Measurements from ENCODE around the gene UHRF1. TPM values are rescaled to one million over a fixed set of nuclear protein-coding genes. Genes with fewer than 3 reads are reported as not detected.

Gene UHRF1
- total RNA-seq, 1 experiment from 2014 or later, result 53.6 TPM

DNA sequence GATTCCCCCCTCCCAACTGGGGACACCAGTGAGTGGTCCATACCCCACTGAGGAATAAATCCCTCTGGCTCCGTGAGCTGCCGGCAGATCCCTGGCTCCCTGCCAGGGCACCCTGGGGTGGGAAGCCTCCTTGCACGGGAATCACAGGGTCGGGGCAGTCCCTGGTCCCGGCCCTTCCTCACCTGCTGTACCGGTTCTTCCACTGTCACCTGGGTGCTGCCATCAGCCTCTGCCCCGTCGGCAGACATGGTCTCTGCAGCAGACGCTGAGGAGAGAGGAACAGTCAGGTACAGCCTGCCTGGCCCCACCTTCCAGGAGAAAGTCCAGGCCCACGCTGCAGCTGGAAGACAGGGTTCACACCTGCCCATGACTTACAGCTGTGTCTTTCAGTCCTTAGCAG, 48.2 kb upstream of the UHRF1 start:
- Histone ChIP-seq H3K27me3 (ENCODE audit: control insufficient read depth, insufficient read depth, low read length) (no peaks in the 10 kb centered on the region), H3K27ac (ENCODE audit: low read length) (no peak overlapping the region), H3K4me1 (ENCODE audit: control insufficient read depth, insufficient read depth, low read length) (no peaks in the 10 kb centered on the region), H3K4me3 (ENCODE audit: low read depth in 2 of 2, low read length in 2 of 2) (no peak overlapping the region), H3K9me3 (ENCODE audit: control insufficient read depth, insufficient read depth, low read depth, low read length) (no peaks in the 10 kb centered on the region), H3K36me3 (ENCODE audit: control insufficient read depth, insufficient read depth, low read length) (no peaks in the 10 kb centered on the region)
- BruUV-seq (replicated peaks), result no TSS peak
- ATAC-seq (0 out of 2 replicates have a peak, but pooled peaks have one; percentile 27), DNase-seq (ENCODE audit: low read depth, low spot score) (no peak)
- in situ Hi-C loops (cut with HindIII; ENCODE audit: low pct_unique_long_range_greater_than_20kb, low sequenced_read_pairs) (no loop called here), intact Hi-C loops (cut with micrococcal nuclease; ENCODE audit: unreplicated experiment) (no loop called here)
- ChIA-PET CTCF (interaction anchor here (0.6 kb wide), 1 partner anchor 19 kb away, joined by 3 read pairs; no protein-coding TSS in a partner anchor), POLR2A (interaction anchor here (0.5 to 0.7 kb wide), 2 partner anchors 47 to 1939 kb away, joined by 5 to 17 read pairs; no protein-coding TSS in a partner anchor)
- TF ChIP-seq SIN3A (IDR thresholded peaks at IDR 0.05; ENCODE audit: borderline replicate concordance, insufficient read depth, low read depth, low read length) (no peak), TCF7L2 (IDR thresholded peaks at IDR 0.05; ENCODE audit: low read depth, low read length) (no peak), POLR2AphosphoS5 (IDR thresholded peaks at IDR 0.05; ENCODE audit: low read depth, low read length) (no peak)
- TF ChIP-seq, protein P1, sequence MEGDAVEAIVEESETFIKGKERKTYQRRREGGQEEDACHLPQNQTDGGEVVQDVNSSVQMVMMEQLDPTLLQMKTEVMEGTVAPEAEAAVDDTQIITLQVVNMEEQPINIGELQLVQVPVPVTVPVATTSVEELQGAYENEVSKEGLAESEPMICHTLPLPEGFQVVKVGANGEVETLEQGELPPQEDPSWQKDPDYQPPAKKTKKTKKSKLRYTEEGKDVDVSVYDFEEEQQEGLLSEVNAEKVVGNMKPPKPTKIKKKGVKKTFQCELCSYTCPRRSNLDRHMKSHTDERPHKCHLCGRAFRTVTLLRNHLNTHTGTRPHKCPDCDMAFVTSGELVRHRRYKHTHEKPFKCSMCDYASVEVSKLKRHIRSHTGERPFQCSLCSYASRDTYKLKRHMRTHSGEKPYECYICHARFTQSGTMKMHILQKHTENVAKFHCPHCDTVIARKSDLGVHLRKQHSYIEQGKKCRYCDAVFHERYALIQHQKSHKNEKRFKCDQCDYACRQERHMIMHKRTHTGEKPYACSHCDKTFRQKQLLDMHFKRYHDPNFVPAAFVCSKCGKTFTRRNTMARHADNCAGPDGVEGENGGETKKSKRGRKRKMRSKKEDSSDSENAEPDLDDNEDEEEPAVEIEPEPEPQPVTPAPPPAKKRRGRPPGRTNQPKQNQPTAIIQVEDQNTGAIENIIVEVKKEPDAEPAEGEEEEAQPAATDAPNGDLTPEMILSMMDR (IDR thresholded peaks at IDR 0.05), result no peak
- TF ChIP-seq, protein P2, sequence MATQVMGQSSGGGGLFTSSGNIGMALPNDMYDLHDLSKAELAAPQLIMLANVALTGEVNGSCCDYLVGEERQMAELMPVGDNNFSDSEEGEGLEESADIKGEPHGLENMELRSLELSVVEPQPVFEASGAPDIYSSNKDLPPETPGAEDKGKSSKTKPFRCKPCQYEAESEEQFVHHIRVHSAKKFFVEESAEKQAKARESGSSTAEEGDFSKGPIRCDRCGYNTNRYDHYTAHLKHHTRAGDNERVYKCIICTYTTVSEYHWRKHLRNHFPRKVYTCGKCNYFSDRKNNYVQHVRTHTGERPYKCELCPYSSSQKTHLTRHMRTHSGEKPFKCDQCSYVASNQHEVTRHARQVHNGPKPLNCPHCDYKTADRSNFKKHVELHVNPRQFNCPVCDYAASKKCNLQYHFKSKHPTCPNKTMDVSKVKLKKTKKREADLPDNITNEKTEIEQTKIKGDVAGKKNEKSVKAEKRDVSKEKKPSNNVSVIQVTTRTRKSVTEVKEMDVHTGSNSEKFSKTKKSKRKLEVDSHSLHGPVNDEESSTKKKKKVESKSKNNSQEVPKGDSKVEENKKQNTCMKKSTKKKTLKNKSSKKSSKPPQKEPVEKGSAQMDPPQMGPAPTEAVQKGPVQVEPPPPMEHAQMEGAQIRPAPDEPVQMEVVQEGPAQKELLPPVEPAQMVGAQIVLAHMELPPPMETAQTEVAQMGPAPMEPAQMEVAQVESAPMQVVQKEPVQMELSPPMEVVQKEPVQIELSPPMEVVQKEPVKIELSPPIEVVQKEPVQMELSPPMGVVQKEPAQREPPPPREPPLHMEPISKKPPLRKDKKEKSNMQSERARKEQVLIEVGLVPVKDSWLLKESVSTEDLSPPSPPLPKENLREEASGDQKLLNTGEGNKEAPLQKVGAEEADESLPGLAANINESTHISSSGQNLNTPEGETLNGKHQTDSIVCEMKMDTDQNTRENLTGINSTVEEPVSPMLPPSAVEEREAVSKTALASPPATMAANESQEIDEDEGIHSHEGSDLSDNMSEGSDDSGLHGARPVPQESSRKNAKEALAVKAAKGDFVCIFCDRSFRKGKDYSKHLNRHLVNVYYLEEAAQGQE (IDR thresholded peaks at IDR 0.05; ENCODE audit: insufficient read depth in 1 of 2, low read depth in 2 of 2, low read length in 1 of 2), result no peak

DNA sequence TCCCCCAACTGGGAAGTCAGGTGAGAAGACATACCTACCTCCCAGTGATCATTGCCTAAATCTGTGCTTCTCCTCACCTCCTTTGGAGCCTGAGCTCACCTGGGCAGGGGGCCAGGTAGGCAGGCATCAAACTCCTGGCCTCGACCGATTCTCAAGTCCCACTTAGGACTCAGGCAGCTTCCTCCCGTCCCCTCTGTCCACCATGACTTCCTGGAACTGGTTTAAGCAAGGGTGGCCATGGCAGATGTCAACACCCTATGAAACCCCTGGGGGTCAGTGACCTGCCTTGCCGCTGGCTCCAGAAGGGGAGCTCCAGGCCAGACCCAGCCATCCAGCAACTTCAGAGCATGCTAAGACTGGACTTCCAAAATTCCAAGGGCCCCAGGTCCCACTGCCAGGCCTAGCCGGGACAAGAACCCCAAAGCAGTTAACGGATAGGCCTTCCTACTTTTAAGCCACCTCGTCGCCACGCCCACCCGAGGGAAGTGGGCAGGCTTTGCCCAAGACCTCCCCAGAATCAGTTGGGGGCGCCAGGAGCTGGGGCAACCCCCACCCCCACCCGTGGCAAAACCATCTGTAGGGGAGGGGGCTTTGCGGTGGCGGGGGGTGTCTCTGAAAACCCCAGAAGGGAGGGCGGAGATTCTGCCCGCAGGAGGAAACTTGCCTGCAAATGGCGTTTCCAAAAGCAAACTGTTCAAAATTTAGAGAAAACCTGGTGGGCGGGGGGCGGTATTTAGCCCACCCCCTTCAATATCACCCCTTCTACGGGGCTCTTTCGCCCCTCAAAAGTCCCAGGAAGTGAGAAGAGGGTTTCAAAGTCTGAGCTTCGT, 42.5 kb upstream of the UHRF1 start:
- intact Hi-C loops (cut with micrococcal nuclease; ENCODE audit: unreplicated experiment) (no loop called here), in situ Hi-C loops (cut with HindIII; ENCODE audit: low pct_unique_long_range_greater_than_20kb, low sequenced_read_pairs) (no loop called here)
- DNase-seq (ENCODE audit: low read depth, low spot score) (no peak), ATAC-seq (no peak)
- ChIA-PET POLR2A (interaction anchor here (0.5 kb wide), 2 partner anchors 71 to 535 kb away, joined by 7 to 8 read pairs; no protein-coding TSS in a partner anchor), CTCF (interaction anchor here (0.6 to 1.7 kb wide), 3 partner anchors 15 to 45 kb away, joined by 3 to 4 read pairs (median 4); no protein-coding TSS in a partner anchor)
- H3K9me3 ChIP-seq (ENCODE audit: control insufficient read depth, insufficient read depth, low read depth, low read length), result no peaks in the 10 kb centered on the region
- H3K36me3 ChIP-seq (ENCODE audit: control insufficient read depth, insufficient read depth, low read length), result no peaks in the 10 kb centered on the region; the same call in 1 of the 2 replicates
- H3K4me1 ChIP-seq (ENCODE audit: control insufficient read depth, insufficient read depth, low read length), result peaks cover 14% of the 10 kb centered on the region
- H3K27me3 ChIP-seq (ENCODE audit: control insufficient read depth, insufficient read depth, low read length), result no peaks in the 10 kb centered on the region
- peak overlapping the region; percentile 75 to 86 for H3K4me3 ChIP-seq (ENCODE audit: low read depth in 2 of 2, low read length in 2 of 2)
- TF ChIP-seq SIN3A (IDR thresholded peaks at IDR 0.05; ENCODE audit: borderline replicate concordance, insufficient read depth, low read depth, low read length), result no peak
- TF ChIP-seq POLR2AphosphoS5 (IDR thresholded peaks at IDR 0.05; ENCODE audit: low read depth, low read length), result no peak
- no peak for TF ChIP-seq TCF7L2 (IDR thresholded peaks at IDR 0.05; ENCODE audit: low read depth, low read length)
- TF ChIP-seq, protein P2 (IDR thresholded peaks at IDR 0.05; ENCODE audit: insufficient read depth in 1 of 2, low read depth in 2 of 2, low read length in 1 of 2), result no peak
- TF ChIP-seq, protein P1 (IDR thresholded peaks at IDR 0.05), result no peak
- TSS peak; percentile 95 for BruUV-seq (replicated peaks)
- peak overlapping the region; percentile 89 for H3K27ac ChIP-seq (ENCODE audit: low read length)
